SU-DHL-6 (cell line): ENCODE data around the gene TTC27.

Experiments used
- CTCF ChIP-seq: fragments of 200-600 bp; sonication (generic); IDR thresholded peaks from one replicate; pipeline ENCODE4 v1.5.1; 2017; ENCODE audit warnings: antibody characterized with exemption, mild to moderate bottlenecking, low read length, moderate library complexity; ENCODE audit not compliant: insufficient read depth, poor library complexity, severe bottlenecking
- EZH2phosphoT487 ChIP-seq: fragments of 200-600 bp; sonication (generic), shearing (Covaris generic); conservative IDR thresholded peaks from 2 replicates; pipeline ENCODE4 v1.6.1; 2018; ENCODE audit warnings: mild to moderate bottlenecking, antibody characterized with exemption, low read length, moderate library complexity, mixed read lengths

- no peak for TF ChIP-seq CTCF
- no peak for TF ChIP-seq EZH2phosphoT487
These were observed 125.1 kb downstream of the TTC27 start for GRCh38 chr2:32752952-32753351.
